Sigmoid colon (tissue), 4 donors: Measurements from ENCODE around the gene ATP2C1.

Source experiments
- EP300 ChIP-seq, 4 donors: sonication (generic); formaldehyde crosslinking; IDR thresholded peaks; one replicate each; pipeline ENCODE4 v1.6.1; 2017; ENCODE audit warnings: antibody characterized with exemption in 4 of 4
- POLR2A ChIP-seq, 2 donors: fragments of 450-650 bp; IDR thresholded peaks; one replicate each; pipeline ENCODE4 v1.6.1; 2016; ENCODE audit warnings: antibody characterized with exemption in 2 of 2, mild to moderate bottlenecking in 2 of 2, moderate library complexity in 2 of 2
- POLR2AphosphoS5 ChIP-seq, 4 donors: sonication (generic); formaldehyde crosslinking; IDR thresholded peaks; one replicate each; pipeline ENCODE4 v1.6.1; 2017; ENCODE audit warnings: antibody characterized with exemption in 4 of 4
- TF ChIP-seq, protein P1 (sequence below), 4 experiments: fragments of 450-650 bp in 3 of 4; fragments of 200-600 bp in 1 of 4; IDR thresholded peaks; one replicate each; pipeline ENCODE4 v1.5.1; 2016 to 2019; ENCODE audit warnings: antibody characterized with exemption in 4 of 4, mild to moderate bottlenecking in 3 of 4, moderate library complexity in 2 of 4

GRCh38 chr3:131004603-131005002, 110.7 kb downstream of the ATP2C1 start:
- TF ChIP-seq, protein P1, sequence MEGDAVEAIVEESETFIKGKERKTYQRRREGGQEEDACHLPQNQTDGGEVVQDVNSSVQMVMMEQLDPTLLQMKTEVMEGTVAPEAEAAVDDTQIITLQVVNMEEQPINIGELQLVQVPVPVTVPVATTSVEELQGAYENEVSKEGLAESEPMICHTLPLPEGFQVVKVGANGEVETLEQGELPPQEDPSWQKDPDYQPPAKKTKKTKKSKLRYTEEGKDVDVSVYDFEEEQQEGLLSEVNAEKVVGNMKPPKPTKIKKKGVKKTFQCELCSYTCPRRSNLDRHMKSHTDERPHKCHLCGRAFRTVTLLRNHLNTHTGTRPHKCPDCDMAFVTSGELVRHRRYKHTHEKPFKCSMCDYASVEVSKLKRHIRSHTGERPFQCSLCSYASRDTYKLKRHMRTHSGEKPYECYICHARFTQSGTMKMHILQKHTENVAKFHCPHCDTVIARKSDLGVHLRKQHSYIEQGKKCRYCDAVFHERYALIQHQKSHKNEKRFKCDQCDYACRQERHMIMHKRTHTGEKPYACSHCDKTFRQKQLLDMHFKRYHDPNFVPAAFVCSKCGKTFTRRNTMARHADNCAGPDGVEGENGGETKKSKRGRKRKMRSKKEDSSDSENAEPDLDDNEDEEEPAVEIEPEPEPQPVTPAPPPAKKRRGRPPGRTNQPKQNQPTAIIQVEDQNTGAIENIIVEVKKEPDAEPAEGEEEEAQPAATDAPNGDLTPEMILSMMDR (IDR thresholded peaks at IDR 0.05), result no peak
- TF ChIP-seq EP300 (IDR thresholded peaks at IDR 0.05) (no peak), POLR2A (IDR thresholded peaks at IDR 0.05) (no peak), POLR2AphosphoS5 (IDR thresholded peaks at IDR 0.05) (no peak)
